HG03103 (cell line): ENCODE data around the gene HAAO.

Experiments used
- ATAC-seq: cut with Tn5 transposase; IDR thresholded peaks from one replicate; pipeline ENCODE4 v1.9.1; 2021; ENCODE audit warnings: low read depth; ENCODE audit not compliant: unreplicated experiment

HAAO gene

DNA sequence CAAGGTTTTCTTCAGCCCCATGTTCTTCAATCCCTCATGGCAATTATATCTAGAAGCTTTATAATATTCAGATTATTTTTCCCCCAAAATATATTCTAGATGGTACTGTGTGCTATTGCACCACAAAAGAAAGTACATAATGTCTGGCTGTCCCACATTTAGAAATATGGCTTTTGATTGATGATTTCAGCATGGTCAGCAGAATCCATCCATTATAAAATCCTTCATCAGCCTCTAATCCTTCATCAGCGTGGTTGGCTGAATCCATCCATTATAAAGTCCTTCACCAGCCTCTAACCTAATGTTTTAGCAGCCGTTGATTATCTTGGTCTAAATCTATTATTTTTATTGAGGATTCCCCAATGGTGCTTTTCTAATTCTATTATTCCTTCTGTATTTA lies 23.3 kb upstream of the HAAO start:
- ATAC-seq: no peak

DNA sequence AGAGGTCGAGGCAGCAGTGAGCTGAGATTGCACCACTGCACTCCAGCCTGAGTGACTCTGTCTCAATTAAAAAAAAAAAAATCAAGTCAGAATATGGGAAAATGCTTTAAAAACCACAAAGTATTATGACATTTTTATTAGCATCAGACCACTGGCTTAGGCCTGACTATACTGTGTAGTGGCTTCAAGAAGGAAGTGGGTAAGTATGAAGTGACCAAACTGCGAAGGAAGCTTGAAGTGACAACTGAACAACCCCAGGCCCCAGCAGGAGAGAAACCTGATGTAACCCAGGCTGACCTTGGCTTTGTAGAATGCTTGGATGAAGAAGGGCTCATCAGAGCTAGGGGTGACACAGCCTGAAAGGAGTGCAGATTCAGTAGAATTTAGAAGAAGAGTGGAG lies 21.4 kb upstream of the HAAO start:
- no peak for ATAC-seq

DNA sequence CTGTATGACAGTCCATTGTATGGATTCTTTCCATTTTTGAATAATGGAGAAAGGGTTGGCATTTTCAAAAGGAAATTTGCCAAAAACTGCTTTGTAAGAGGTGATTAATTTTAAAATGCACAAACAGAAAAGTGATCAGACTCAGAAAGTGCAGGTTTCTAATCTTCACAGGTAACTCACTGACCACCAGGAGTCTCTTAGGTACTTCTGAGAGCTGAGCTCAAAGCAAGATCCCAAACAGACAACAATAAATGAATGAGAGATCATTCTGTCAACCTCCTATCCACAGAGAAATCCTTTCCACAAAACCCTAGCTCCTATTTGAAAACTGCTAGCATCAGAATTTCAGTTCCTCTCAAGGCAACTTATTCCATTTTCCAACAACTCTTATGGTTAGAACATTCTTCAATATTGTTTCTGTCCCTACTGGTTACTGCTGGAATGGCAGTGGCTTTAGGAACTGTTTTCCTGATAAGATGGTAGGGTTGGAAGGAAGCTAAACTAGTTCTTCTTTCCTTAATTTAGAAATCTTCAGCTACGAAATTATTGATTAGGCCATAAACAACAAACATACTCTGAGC lies 20.6 kb upstream of the HAAO start:
- ATAC-seq: no peak

DNA sequence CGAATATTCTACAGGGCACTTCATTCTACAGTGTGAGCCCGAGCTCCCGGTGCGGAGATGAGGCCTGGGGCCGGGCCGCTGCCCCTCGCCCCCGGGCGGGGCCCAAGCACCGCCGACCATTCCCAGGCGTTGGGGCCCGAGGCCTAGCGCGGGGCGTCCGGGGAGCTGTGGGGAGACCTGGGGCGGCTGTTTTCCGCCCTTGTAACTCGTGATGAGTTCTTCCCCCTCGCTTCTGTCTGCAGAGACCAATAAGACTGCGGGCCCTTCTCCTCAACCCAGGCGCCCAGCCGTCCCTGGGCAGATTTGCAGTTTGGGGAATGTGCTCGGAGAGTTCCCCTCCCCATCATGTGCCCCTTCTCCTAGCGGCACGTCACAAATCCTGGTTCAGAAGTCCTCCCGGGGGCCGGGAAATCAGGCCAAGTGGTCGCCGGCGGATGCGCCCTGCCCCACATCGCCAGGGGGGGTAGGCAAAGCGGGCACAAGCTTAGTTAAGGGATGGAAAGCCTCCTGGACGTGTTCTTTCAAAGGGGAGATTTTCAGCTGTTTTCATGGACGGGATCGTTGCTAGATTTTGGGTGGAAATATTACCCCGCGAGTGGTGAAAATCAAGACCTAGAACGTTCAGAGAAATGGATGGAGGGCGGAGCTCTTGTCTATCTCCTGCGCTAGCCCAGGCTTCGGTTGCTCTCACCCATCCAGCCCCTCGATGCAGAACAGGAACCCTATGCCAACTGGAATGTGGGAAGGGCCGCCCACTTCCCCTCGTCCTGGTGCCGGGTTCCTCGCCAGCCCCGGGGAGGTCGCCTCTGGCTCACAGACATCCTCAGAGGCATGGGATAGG lies 18.8 kb upstream of the HAAO start:
- ATAC-seq: peak; percentile 5

DNA sequence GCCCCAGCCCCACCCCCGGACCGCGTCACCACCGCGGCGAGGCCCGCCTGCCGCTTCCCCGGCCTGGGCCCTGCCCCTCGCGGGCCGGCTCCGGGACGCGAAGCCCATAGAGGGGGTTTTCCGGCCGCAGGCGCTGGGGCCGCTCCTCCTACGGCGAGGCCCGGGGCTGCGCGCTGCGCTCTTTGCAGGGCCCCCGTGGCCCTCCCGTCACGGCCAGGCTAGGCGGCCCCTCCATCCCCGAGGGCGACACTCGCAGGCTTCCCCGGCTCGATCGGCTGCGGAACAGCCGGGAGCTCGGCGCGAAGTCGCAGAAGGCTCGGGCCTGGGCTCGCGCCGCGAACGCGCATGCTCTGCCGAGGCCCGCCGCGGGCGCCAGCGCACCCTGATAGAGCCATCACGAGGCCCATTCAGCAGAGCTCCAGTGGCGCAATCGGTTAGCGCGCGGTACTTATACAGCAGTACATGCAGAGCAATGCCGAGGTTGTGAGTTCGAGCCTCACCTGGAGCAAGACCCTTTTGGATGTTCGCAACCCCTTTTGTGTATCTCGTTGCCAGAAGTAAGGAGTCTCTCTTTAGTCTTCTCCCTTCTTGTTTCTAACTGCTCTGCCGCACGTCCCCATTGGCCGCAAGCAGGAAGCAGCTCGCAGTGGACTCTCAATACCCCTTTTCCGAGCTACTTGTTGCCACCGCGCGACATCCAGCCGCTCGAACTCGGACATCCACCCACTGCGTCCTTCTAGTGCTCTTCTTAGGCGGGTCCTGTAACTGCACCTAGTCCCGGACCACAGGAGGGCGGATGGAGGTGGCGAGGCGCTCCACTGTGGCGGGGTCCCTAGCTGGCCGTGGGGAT lies 18.0 kb upstream of the HAAO start:
- ATAC-seq: peak; percentile 62

- ATAC-seq: no peak
Observed at GRCh38 chr2:42809819-42810120, 17.4 kb upstream of the HAAO start.

- ATAC-seq: no peak
Observed at GRCh38 chr2:42809131-42809818, 16.9 kb upstream of the HAAO start.

DNA sequence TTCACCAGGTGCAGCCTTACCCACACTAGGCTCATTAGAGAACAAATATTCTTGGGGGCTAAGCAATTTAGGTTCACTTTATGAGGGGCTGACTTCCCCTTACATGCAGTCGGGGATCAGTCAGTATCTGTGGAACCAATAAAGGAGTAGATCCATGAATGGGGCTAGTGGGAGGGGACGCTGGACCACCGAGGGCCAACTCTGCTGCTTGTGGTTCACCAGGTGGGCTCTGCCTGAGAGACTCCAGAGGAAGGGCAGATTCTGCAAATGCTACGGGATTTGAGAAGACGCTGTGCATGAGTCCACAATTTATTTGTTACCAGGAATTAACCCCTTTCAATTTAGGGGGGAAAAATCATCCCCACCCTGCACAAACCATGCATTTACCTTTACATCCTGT lies 15.9 kb upstream of the HAAO start:
- no peak for ATAC-seq

DNA sequence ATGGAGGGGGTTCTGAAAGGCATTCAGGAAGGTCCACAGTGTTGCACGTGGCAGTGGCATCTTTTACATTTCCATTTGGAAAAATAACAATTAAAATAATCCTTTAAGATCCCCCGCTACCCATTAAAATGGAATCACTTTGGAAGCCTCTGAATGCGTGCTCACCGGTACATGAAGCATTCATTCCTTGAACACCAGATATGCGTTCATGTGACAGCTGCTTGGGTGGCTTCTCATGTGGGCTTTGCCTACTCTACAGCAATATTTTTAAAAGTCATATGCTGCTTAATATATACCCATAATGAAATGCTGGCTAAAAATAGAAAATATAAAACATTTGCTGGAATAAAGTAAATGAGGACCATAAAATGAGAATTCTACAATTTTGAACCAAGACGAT lies 14.4 kb upstream of the HAAO start:
- no peak for ATAC-seq

- no peak for ATAC-seq
Observed at GRCh38 chr2:42804891-42805290, 12.5 kb upstream of the HAAO start.

- no peak for ATAC-seq
Observed at GRCh38 chr2:42804338-42804737, 12.0 kb upstream of the HAAO start.

DNA sequence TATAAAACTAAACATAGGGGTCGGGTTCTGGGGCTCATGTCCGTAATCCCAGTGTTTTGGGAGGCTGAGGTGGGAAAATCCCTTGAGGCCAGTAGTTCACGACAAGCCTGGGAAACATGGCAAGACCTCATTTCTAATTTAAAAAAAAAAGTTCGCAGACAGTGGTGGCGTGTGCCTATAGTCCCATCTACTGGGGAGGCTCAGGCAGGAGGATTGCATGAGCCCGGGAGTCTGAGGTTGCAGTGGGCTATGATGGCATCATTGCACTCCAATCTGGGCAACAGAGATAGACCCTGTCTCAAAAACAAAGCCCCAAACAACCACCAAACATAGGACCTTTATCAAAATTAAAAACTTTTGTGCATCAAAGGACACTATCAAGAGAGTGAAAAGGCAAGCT lies 9.8 kb upstream of the HAAO start:
- ATAC-seq: no peak

- ATAC-seq: no peak
Observed at GRCh38 chr2:42801381-42801780, 9.0 kb upstream of the HAAO start.

GRCh38 chr2:42800981-42801380 lies 8.6 kb upstream of the HAAO start:
- no peak for ATAC-seq

DNA sequence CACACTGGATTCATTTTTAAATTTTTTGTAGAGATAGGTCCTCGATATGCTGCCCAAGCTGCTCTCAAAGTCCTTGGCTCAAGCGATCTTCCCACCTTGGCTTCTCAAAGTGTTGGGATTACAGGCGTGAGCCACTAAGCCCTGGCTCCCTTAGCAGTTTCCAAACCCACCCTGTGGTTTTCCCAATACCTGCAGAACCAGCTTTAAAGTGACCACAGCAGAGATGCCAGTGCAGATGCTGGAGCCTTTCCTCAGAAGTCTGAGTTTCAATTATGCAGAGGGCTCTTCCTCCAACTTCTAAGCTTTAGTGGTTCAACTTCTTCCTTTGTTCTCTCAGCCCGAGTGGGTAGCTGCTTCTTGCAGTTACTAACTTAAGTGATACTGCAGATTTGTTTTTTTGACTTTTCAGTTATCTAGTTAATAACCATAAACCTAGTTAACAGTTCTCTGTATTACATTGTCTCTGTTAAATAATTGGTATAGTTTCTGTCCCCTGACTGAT lies 8.1 kb upstream of the HAAO start:
- no peak for ATAC-seq

DNA sequence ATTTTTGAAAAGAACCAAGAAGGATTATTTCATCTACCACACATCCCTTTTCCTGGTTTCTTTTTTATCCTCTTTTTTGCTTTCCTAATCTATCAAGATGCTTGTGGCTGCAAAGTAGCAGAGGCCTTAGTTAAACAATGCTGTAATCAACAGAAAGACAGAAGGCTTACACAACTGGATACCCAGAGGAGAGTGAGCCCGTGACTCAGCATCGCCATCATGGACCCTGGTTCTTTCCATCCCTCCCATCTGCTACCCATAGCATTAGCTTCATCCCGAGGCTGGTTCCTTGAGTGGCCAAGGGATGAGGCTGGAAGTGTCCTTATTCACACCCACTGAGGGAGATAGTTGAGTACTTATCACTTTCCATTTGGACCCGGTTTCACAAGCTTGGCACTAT lies 7.5 kb upstream of the HAAO start:
- no peak for ATAC-seq

DNA sequence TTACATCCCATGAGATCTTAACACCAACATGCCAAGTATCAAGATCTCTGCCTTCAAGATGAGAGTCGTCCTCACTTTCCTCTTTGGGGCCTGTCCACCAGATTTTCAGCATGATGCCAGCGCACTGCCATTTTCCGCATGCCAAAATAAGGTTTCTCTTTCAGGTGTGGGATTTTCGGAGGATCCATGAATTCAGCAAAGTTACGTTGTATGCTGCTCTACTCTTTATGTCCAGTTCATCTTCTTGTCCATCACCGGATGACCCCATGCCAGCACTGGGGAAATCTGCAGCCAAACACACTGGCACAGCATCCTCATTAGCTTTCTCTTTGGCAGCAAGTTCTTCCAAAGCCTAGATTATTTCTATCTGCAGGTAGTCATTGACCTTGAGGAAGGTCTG lies 4.9 kb upstream of the HAAO start:
- ATAC-seq: no peak

DNA sequence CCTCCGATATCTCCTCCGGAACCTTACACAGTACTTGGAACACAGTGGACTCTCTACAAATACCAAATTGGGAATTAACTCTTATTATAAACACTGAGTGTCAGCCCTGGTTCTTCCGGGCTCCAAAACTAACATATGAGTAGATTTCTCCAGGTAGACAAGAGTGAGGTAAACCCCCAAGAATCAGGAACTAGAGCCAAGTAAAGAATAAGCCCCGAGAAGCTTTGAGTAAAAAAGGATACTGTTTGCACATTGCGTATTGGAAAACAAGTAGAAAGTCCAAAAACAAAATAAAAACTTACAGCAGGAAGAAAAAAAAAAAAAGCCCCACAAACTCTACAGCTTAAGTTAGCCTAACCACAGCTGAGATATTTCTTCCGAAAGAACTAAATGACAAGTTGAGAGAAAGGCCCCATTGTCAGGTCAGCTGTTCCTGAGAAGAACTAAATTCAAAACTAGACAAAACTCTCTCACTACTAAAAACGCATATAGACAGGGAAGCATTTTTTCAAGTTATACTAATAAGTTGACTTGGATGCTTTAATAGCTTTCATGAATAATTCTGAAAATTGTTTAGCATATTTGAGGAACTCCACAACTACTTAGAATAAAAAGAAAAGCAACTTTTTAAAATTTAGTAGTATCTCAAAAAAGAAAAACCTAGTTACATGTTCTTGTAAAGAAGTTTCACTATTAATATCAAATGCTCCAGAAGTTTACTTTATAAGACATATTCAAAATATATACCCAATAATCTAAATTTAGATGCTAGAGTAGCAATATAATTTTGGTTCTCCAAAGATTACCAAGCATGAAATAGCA lies 4.3 kb upstream of the HAAO start:
- no peak for ATAC-seq

DNA sequence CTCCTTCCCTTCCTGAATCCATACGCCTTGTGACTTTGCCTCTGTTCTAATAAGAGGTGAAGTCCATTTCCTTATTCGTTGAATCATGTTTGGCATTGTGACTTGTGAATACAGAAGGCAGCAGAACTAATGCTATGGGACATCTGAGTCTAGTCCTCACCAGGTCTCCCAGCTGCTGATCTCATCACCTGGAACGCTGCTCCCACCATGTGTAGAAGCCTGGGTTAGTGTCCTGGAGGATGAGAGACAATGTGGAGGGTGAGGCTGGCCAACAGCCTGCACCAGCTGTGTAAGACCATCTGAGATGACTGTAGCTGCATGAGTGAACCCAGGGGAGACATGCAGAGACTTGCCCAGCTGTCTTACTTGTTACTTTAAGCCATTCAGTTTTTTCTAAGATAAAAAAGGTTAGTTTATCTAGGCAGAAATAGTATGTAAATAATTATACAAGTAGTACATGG lies 3.5 kb upstream of the HAAO start:
- peak; percentile 29 for ATAC-seq

- ATAC-seq: no peak
Observed at GRCh38 chr2:42795275-42795674, 2.9 kb upstream of the HAAO start.
